IMR-90 (cell line): ENCODE results near the gene EBF3. TPM values are rescaled to one million over a fixed set of nuclear protein-coding genes. Genes with fewer than 3 reads are reported as not detected.

Source experiments
- ATAC-seq: fragments of 200-7000 bp; cut with Tn5 transposase; 2 replicates; pipeline ENCODE4 v1.9.1; 2020; ENCODE audit warnings: low read depth, mild to moderate bottlenecking, moderate library complexity
- BruUV-seq: library from RNA; stranded (reverse); fragments of 400-500 nt; replicated peaks from 2 replicates; lab custom pipeline; 2021; lab: Mats Ljungman, UMichigan
- CTCF ChIA-PET: fragments of 300-600 bp; formaldehyde crosslinking; extraction: SDS; loops from one replicate; lab custom pipeline; 2021; ENCODE audit warnings: antibody characterized with exemption; lab: Yijun Ruan, JAX
- POLR2A ChIA-PET: fragments of 300-600 bp; sonication (Branson Sonifier 250); formaldehyde crosslinking; loops from one replicate; lab custom pipeline; 2022; ENCODE audit warnings: antibody characterized with exemption; ENCODE audit not compliant: unreplicated experiment; lab: Charles Lee
- DNase-seq: peaks from one replicate; pipeline ENCODE4 v3.0.0; 2013
- H2AFZ ChIP-seq: replicated peaks from 2 replicates; pipeline ENCODE3; 2013; ENCODE audit warnings: low read length, mild to moderate bottlenecking; ENCODE audit not compliant: poor library complexity
- H2AK5ac ChIP-seq: 2 replicates; pipeline ENCODE4 v1.6.1; 2013; ENCODE audit warnings: low read depth, low read length, inconsistent platforms
- H2AK9ac ChIP-seq: replicated peaks from 2 replicates; pipeline ENCODE3; 2013; ENCODE audit warnings: mild to moderate bottlenecking, low read depth, low read length, moderate library complexity; ENCODE audit not compliant: poor library complexity
- H2BK120ac ChIP-seq: 2 replicates; pipeline ENCODE4 v1.6.1; 2013; ENCODE audit warnings: low read depth, low read length, inconsistent platforms
- H2BK15ac ChIP-seq: 3 replicates; pipeline ENCODE4 v1.6.1; 2013; ENCODE audit warnings: low read depth, low read length, inconsistent platforms
- H2BK20ac ChIP-seq: 2 replicates; pipeline ENCODE4 v1.6.1; 2013; ENCODE audit warnings: low read depth, mild to moderate bottlenecking, inconsistent platforms, low read length, moderate library complexity
- H2BK5ac ChIP-seq: 2 replicates; pipeline ENCODE4 v1.6.1; 2013; ENCODE audit warnings: mild to moderate bottlenecking, low read depth, low read length, inconsistent platforms; ENCODE audit not compliant: poor library complexity, severe bottlenecking
- H3K14ac ChIP-seq: replicated peaks from 2 replicates; pipeline ENCODE4 v1.6.1; 2013; ENCODE audit warnings: low read depth, low read length, inconsistent platforms
- H3K18ac ChIP-seq: 2 replicates; pipeline ENCODE4 v1.6.1; 2013; ENCODE audit warnings: low read depth, low read length, control low read depth
- H3K23ac ChIP-seq: 2 replicates; pipeline ENCODE4 v1.6.1; 2013; ENCODE audit warnings: low read depth, low read length, inconsistent platforms
- H3K27ac ChIP-seq: 2 replicates; pipeline ENCODE4 v1.5.1; 2013; ENCODE audit warnings: mild to moderate bottlenecking, control low read depth, low read length; ENCODE audit not compliant: insufficient read depth
- H3K27me3 ChIP-seq: 2 replicates; pipeline ENCODE4 v1.6.1; 2013; ENCODE audit warnings: low read length; ENCODE audit not compliant: control insufficient read depth, insufficient read depth
- H3K36me3 ChIP-seq: 2 replicates; pipeline ENCODE4 v1.6.1; 2013; ENCODE audit warnings: low read length, mixed read lengths; ENCODE audit not compliant: control insufficient read depth, insufficient read depth
- H3K4ac ChIP-seq: 2 replicates; pipeline ENCODE4 v1.6.1; 2013; ENCODE audit warnings: low read depth, low read length, inconsistent platforms
- H3K4me1 ChIP-seq: 2 replicates; pipeline ENCODE4 v1.6.1; 2013; ENCODE audit warnings: low read length, mixed read lengths; ENCODE audit not compliant: control insufficient read depth, insufficient read depth
- H3K4me2 ChIP-seq: 2 replicates; pipeline ENCODE4 v1.6.1; 2013; ENCODE audit warnings: low read depth, mild to moderate bottlenecking, control low read depth, low read length, moderate library complexity
- H3K4me3 ChIP-seq: 2 replicates; pipeline ENCODE4 v1.5.1; 2013; ENCODE audit warnings: low read depth, mild to moderate bottlenecking, control low read depth, low read length, moderate library complexity; ENCODE audit not compliant: insufficient read depth
- H3K56ac ChIP-seq: 2 replicates; pipeline ENCODE4 v1.6.1; 2013; ENCODE audit warnings: low read length, inconsistent platforms; ENCODE audit not compliant: insufficient read depth; ENCODE audit errors: extremely low read depth
- H3K79me1 ChIP-seq, 2 experiments: 2 replicates each; pipeline ENCODE4 v1.6.1; 2013; ENCODE audit warnings: low read length in 2 of 2, inconsistent platforms in 1 of 2, low read depth in 1 of 2
- H3K9ac ChIP-seq: 2 replicates; pipeline ENCODE4 v1.6.1; 2013; ENCODE audit warnings: low read depth, low read length, control low read depth
- H3K9me1 ChIP-seq: 2 replicates; pipeline ENCODE4 v1.6.1; 2013; ENCODE audit warnings: low read length, inconsistent platforms; ENCODE audit not compliant: insufficient read depth
- H3K9me3 ChIP-seq: 2 replicates; pipeline ENCODE4 v1.6.1; 2013; ENCODE audit warnings: low read length; ENCODE audit not compliant: control insufficient read depth, insufficient read depth
- H4K20me1 ChIP-seq: 2 replicates; pipeline ENCODE4 v1.6.1; 2013; ENCODE audit warnings: low read length, inconsistent platforms; ENCODE audit not compliant: insufficient read depth
- H4K5ac ChIP-seq: 2 replicates; pipeline ENCODE4 v1.6.1; 2013; ENCODE audit warnings: mild to moderate bottlenecking, low read depth, low read length, control low read depth
- H4K8ac ChIP-seq, 2 experiments: 2 replicates each; pipeline ENCODE4 v1.6.1; 2013; ENCODE audit warnings: low read depth in 2 of 2, low read length in 2 of 2, control low read depth in 1 of 2, inconsistent platforms in 1 of 2
- H4K91ac ChIP-seq: 2 replicates; pipeline ENCODE4 v1.6.1; 2013; ENCODE audit warnings: low read depth, low read length, inconsistent platforms; ENCODE audit not compliant: insufficient read depth
- CEBPB ChIP-seq: IDR thresholded peaks from 2 replicates; pipeline ENCODE4 v1.6.1; 2012; ENCODE audit warnings: low read depth, low read length, improper control_type of control experiment
- FOS ChIP-seq: fragments of 150-350 bp; IDR thresholded peaks from 2 replicates; pipeline ENCODE4 v1.6.1; 2016; ENCODE audit warnings: low read depth, low read length
- MAFK ChIP-seq: IDR thresholded peaks from 2 replicates; pipeline ENCODE4 v1.6.1; 2012; ENCODE audit warnings: low read depth, low read length, improper control_type of control experiment
- MAZ ChIP-seq: IDR thresholded peaks from 2 replicates; pipeline ENCODE4 v1.6.1; 2012; ENCODE audit warnings: low read depth, mild to moderate bottlenecking, low read length, improper control_type of control experiment, moderate library complexity, borderline replicate concordance
- NFE2L2 ChIP-seq: fragments of 150-350 bp; IDR thresholded peaks from 2 replicates; pipeline ENCODE4 v1.6.1; 2016; ENCODE audit warnings: low read depth, mild to moderate bottlenecking, low read length
- POLR2A ChIP-seq: IDR thresholded peaks from 2 replicates; pipeline ENCODE4 v1.6.1; 2012; ENCODE audit warnings: mild to moderate bottlenecking, low read depth, low read length
- SMC3 ChIP-seq: fragments of 150-350 bp; IDR thresholded peaks from 2 replicates; pipeline ENCODE4 v1.6.1; 2016; ENCODE audit warnings: low read depth, mild to moderate bottlenecking, antibody characterized with exemption, low read length, moderate library complexity
- WGBS, 2 experiments: methylation state at CpG; one replicate each; pipeline versions ENCODE4 v1.1.5 to v1.1.7; 2013; ENCODE audit warnings: missing lambda C conversion rate in 2 of 2; ENCODE audit not compliant: insufficient read length in 1 of 2; ENCODE audit errors: extremely low coverage in 2 of 2; 5-methylcytosine and 5-hydroxymethylcytosine counted together
- dilution Hi-C: fragments of 300-500 bp; cut with HindIII; formaldehyde crosslinking; loops from one replicate; pipeline ENCODE4 v1.14.3; 2018; ENCODE audit warnings: low sequenced_read_pairs; ENCODE audit not compliant: unreplicated experiment
- in situ Hi-C: fragments of 300-500 bp; cut with MboI; formaldehyde crosslinking; loops from 3 replicates; pipeline ENCODE4 v1.14.3; 2019; ENCODE audit warnings: low sequenced_read_pairs, inconsistent platforms, mixed read lengths
- intact Hi-C: fragments of 100-400 bp; cut with micrococcal nuclease; formaldehyde crosslinking; loops from 2 replicates; pipeline ENCODE4 v1.10.0; 2022
- polyA plus RNA-seq, 3 experiments: library from polyadenylated mRNA; depleted of rRNA; stranded (reverse); fragments of >200 nt; gene quantifications; 2 replicates each; pipeline ENCODE4 v1.2.3, GENCODE V29; 2012; ENCODE audit warnings: low replicate concordance in 1 of 3
- total RNA-seq: library from RNA; depleted of rRNA; stranded (reverse); fragments of >200 nt; gene quantifications from 2 replicates; pipeline ENCODE4 v1.2.3, GENCODE V29; 2012
- TF ChIP-seq, protein P1 (sequence below): fragments of 150-350 bp; IDR thresholded peaks from 2 replicates; pipeline ENCODE4 v1.6.1; 2017; ENCODE audit warnings: mild to moderate bottlenecking, antibody characterized with exemption, low read length, low read depth

Gene EBF3
- total and polyA plus RNA-seq, 2 of the 4 experiments (the other 2 are of a cell fraction) = 0.36 to 0.70 TPM

DNA sequence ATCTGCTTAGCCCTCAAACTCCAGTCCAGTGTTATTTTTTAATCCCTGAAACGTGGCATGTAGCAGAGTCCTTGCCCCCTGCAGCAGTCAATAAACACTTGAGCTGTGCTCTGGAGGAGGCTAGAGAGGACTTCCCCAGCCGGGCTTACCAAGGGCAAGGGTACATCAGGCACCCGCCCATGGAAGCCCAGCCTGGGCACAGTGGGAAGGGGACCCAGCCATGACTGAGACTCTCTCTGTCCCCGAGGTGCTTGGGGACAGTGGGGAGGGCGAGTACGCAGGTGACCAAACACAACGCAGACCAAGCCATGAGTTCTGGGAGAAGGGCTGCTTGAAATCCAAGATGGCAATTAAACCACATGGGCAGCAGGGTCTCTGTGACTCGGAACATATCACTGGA lies 45.2 kb downstream of the EBF3 start:
- TF ChIP-seq CEBPB (no peak), POLR2A (no peak), FOS (no peak), SMC3 (no peak), MAZ (no peak), MAFK (no peak), NFE2L2 (no peak)
- TF ChIP-seq, protein P1, sequence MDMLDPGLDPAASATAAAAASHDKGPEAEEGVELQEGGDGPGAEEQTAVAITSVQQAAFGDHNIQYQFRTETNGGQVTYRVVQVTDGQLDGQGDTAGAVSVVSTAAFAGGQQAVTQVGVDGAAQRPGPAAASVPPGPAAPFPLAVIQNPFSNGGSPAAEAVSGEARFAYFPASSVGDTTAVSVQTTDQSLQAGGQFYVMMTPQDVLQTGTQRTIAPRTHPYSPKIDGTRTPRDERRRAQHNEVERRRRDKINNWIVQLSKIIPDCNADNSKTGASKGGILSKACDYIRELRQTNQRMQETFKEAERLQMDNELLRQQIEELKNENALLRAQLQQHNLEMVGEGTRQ = no peak
- Histone ChIP-seq H3K36me3 (no peaks in the 10 kb centered on the region), H3K4me2 (no peak overlapping the region), H3K79me1 (no peaks in the 10 kb centered on the region), H3K4me3 (no peak overlapping the region), H2BK15ac (no peak overlapping the region), H3K4me1 (no peaks in the 10 kb centered on the region), H3K23ac (no peak overlapping the region), H4K20me1 (no peaks in the 10 kb centered on the region; the same call in 1 of the 2 replicates), H3K9me3 (peaks cover 15% of the 10 kb centered on the region; the same call in 1 of the 2 replicates), H3K4ac (no peak overlapping the region), H3K9me1 (no peaks in the 10 kb centered on the region), H3K27ac (no peak overlapping the region), H3K56ac (no peak overlapping the region), H3K27me3 (no peaks in the 10 kb centered on the region), H3K18ac (no peak overlapping the region), H2AFZ (no peak overlapping the region), H4K8ac (no peak overlapping the region), H3K14ac (no peak overlapping the region), H3K9ac (no peak overlapping the region), H4K5ac (no peak overlapping the region), H2BK5ac (no peak overlapping the region), H2AK9ac (no peak overlapping the region), H2BK120ac (no peak overlapping the region), H2BK20ac (no peak overlapping the region), H4K91ac (no peak overlapping the region), H2AK5ac (no peak overlapping the region)
- ATAC-seq (no peak), DNase-seq (no peak)
- in situ Hi-C loops (no loop called here), intact Hi-C loops (no loop called here), dilution Hi-C loops (no loop called here)
- POLR2A ChIA-PET = no interaction called here
- no TSS peak for BruUV-seq
- CTCF ChIA-PET = no interaction called here
- 50% methylated on average over 4 of the region's 8 CpGs; no CpG with 5 or more reads in 1 of the 2 experiments for WGBS, 2 experiments
